HFFc6 (cell line): ENCODE data around the gene IBTK. TPM values are rescaled to one million over a fixed set of nuclear protein-coding genes. Genes with fewer than 3 reads are reported as not detected.
A peak's percentile ranks its signal among the peaks of the same experiment; 100 is the strongest.
"Not testable (repeated sequence)": the region's sequence is repeated elsewhere in the genome, so short reads cannot be mapped to it uniquely, and the experiment has no call there.

Experiments used
- DNase-seq: peaks from one replicate; pipeline ENCODE4 v3.0.0-alpha.2; 2018
- H3K27ac Mint-ChIP-seq: 2 replicates; pipeline ENCODE4 v1.8.0; 2020; ENCODE audit warnings: mild to moderate bottlenecking, mixed read lengths
- H3K27me3 Mint-ChIP-seq: 2 replicates; pipeline ENCODE4 v1.8.0; 2021; ENCODE audit warnings: mild to moderate bottlenecking, moderate library complexity, mixed read lengths; ENCODE audit not compliant: insufficient read depth
- H3K36me3 Mint-ChIP-seq: 2 replicates; pipeline ENCODE4 v1.8.0; 2021; ENCODE audit warnings: low read depth, mixed read lengths
- H3K4me1 Mint-ChIP-seq: 2 replicates; pipeline ENCODE4 v1.8.0; 2020; ENCODE audit warnings: low read depth, mixed read lengths
- H3K4me3 Mint-ChIP-seq: 2 replicates; pipeline ENCODE4 v1.8.0; 2020; ENCODE audit warnings: mild to moderate bottlenecking, moderate library complexity, mixed read lengths
- H3K9me3 Mint-ChIP-seq: 2 replicates; pipeline ENCODE4 v1.8.0; 2020; ENCODE audit warnings: mild to moderate bottlenecking, mixed read lengths
- total RNA-seq, 6 experiments: library from RNA; stranded (reverse); fragmentation: NEBNext Ultra II Directional; extraction: Animal tissue kit (Norgen Biotek cat#: 25700); gene quantifications; 2 replicates in 1 of 6; 3 replicates in 5 of 6; pipeline ENCODE4 v1.2.3, GENCODE V29; 2021
- TF ChIP-seq, protein P1 (sequence below): fragments of 200-600 bp; sonication (generic); IDR thresholded peaks from 2 replicates; pipeline ENCODE4 v1.5.0; 2021; ENCODE audit warnings: antibody characterized with exemption, mild to moderate bottlenecking

IBTK gene
- total RNA-seq, 6 experiments from 2014 or later = 28.4 to 34.3 (median 32.1) TPM

DNA sequence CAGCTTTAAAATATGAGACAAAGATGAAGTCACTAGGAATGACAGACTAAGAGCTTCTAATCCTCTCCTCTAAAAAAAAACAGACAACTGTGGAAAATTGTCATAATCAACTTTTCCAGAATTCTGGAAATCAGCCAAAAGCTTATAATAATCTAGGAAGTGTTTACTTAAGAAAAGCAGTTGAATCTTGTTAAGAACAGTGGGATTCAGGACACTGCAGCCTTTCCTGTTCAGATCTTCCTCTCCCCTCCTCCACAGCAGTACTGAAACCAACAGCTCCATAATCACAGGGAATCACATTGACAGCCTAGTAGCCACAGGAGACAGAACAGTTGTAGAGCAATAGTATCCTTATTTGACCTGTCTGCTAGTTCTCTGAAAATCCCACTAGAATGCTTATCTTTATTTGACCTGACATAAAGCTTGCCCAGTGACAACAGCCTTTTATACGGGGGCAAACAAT is 41.6 kb downstream of the IBTK start:
- DNase-seq = no peak
- Mint-ChIP-seq H3K27me3 (no peaks in the 10 kb centered on the region), H3K27ac (peak overlapping the region; percentile 28), H3K36me3 (peaks cover 40% of the 10 kb centered on the region), H3K4me1 (peaks cover 14% of the 10 kb centered on the region), H3K4me3 (no peak overlapping the region), H3K9me3 (no peaks in the 10 kb centered on the region)
- TF ChIP-seq, protein P1, sequence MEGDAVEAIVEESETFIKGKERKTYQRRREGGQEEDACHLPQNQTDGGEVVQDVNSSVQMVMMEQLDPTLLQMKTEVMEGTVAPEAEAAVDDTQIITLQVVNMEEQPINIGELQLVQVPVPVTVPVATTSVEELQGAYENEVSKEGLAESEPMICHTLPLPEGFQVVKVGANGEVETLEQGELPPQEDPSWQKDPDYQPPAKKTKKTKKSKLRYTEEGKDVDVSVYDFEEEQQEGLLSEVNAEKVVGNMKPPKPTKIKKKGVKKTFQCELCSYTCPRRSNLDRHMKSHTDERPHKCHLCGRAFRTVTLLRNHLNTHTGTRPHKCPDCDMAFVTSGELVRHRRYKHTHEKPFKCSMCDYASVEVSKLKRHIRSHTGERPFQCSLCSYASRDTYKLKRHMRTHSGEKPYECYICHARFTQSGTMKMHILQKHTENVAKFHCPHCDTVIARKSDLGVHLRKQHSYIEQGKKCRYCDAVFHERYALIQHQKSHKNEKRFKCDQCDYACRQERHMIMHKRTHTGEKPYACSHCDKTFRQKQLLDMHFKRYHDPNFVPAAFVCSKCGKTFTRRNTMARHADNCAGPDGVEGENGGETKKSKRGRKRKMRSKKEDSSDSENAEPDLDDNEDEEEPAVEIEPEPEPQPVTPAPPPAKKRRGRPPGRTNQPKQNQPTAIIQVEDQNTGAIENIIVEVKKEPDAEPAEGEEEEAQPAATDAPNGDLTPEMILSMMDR = no peak

DNA sequence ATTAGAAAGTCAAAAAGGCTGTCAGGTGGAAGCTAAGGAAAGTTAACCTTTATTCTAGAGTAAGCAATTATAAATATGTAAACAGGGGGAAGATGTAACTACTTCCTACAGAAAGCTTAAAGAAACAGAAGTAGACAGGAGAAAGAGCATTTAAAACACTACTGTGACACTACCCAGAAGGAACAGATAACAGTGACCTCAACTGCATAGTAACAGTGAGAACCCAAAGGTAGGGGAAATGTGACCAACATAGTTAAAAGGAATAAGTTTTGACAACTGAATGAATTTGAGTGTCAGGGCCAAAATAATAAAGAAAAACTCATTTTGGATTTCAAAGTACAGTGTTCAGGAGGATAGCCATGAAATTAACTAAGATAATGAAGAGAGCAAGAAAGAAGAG is 43.5 kb downstream of the IBTK start:
- Mint-ChIP-seq H3K4me1 (peaks cover 14% of the 10 kb centered on the region), H3K36me3 (peaks cover 37% of the 10 kb centered on the region), H3K9me3 (no peaks in the 10 kb centered on the region), H3K27ac (no peak overlapping the region), H3K4me3 (no peak overlapping the region), H3K27me3 (no peaks in the 10 kb centered on the region)
- TF ChIP-seq, protein P1 = no peak
- no peak for DNase-seq

DNA sequence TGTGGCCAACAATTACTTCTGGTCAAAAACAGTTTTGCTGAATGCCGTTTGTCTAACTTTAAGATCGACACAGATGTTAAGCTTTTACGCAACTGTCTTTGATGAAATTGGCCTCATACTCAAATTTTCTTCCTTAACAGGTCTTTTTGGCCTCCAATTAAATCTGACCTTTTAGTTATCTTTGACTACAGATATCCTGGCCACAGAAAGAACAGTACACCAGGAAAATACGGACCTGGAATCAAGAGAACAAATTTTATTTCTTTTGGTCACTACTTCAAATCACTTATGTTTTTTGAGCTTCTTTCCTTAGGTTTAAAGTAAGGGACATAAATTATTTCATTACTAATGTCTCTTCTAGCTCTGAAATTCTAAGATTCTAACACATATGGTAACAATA is 49.8 kb downstream of the IBTK start:
- no peak overlapping the region for H3K4me3 Mint-ChIP-seq
- no peak for DNase-seq
- TF ChIP-seq, protein P1 = no peak
- no peaks in the 10 kb centered on the region; the same call in 1 of the 2 replicates for H3K4me1 Mint-ChIP-seq
- no peaks in the 10 kb centered on the region for H3K27me3 Mint-ChIP-seq
- peaks cover 19% of the 10 kb centered on the region for H3K36me3 Mint-ChIP-seq
- H3K27ac Mint-ChIP-seq = no peak overlapping the region
- no peaks in the 10 kb centered on the region for H3K9me3 Mint-ChIP-seq

DNA sequence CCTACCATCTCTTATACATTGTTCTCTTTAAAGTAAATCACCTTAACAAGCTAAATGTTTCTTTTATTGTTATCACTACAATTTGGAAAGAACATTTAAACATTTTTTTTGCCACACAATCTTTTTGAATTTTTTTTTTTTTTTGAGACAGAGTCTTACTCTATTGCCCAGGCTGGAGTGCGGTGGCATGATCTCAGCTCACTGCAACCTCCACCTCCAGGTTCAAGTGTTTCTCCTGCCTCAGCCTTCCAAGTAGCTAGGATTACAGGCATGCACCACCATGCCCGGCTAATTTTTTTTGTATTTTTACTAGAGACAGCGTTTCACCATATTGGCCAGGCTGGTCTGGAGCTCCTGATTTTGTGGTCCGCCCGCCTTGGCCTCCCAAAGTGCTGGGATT is 50.3 kb downstream of the IBTK start:
- not testable (repeated sequence) for H3K4me1 Mint-ChIP-seq, H3K27ac Mint-ChIP-seq, H3K9me3 Mint-ChIP-seq, H3K4me3 Mint-ChIP-seq, DNase-seq, H3K27me3 Mint-ChIP-seq
- peaks cover 19% of the 10 kb centered on the region for H3K36me3 Mint-ChIP-seq

DNA sequence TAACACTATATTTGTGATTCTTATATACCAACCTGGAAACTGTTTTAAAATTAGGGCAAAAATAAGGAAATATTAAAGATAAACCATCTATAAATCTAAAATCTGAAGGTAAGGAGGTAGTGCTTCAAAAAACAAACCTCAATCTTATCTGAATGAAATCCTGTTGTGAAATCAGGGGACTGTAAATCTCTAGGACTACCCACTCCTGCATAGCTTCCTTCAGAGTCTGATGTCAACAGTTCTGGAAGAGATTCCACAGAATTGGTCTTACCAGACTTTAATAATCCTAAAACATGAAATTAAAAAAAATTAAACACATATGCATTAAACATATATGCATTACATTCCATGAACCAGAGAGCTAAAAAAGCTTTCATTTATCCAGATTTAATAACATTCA is 51.4 kb downstream of the IBTK start:
- peaks cover 19% of the 10 kb centered on the region for H3K36me3 Mint-ChIP-seq

DNA sequence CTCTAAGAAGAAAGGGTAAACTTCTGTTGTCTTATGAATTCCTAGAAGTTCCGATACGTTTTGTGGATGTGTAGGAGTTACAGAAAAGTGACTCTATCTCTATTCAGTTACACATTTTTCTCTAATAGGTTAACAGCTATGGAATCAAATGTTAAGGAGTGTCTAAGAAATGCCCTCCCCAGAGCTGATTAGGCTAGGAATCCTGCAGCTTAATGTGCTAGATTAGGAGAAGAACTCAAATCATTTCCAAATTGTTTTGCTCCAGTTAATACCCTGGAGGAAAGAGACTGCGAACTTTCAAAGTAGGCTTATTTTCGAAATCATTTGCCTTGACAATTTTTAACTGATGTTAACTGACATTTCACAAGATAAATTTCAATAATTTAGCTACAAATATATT is 51.9 kb downstream of the IBTK start:
- no peak overlapping the region for H3K4me3 Mint-ChIP-seq
- TF ChIP-seq, protein P1 = no peak
- peaks cover 19% of the 10 kb centered on the region for H3K36me3 Mint-ChIP-seq

More for the DNA sequence above, 51.4 kb downstream of the IBTK start:
- no peak overlapping the region for H3K27ac Mint-ChIP-seq
- TF ChIP-seq, protein P1 = no peak
- no peak overlapping the region for H3K4me3 Mint-ChIP-seq
- no peaks in the 10 kb centered on the region for H3K9me3 Mint-ChIP-seq
- no peaks in the 10 kb centered on the region; the same call in 1 of the 2 replicates for H3K4me1 Mint-ChIP-seq
- DNase-seq = no peak
- no peaks in the 10 kb centered on the region for H3K27me3 Mint-ChIP-seq

More for the DNA sequence above, 51.9 kb downstream of the IBTK start:
- H3K4me1 Mint-ChIP-seq = no peaks in the 10 kb centered on the region; the same call in 1 of the 2 replicates
- no peaks in the 10 kb centered on the region for H3K9me3 Mint-ChIP-seq
- no peak overlapping the region for H3K27ac Mint-ChIP-seq
- H3K27me3 Mint-ChIP-seq = no peaks in the 10 kb centered on the region
- DNase-seq = no peak
